Measurements from ENCODE around the gene MRPS14.
"Not testable (repeated sequence)": the region's sequence is repeated elsewhere in the genome, so short reads cannot be mapped to it uniquely, and the experiment has no call there.

The MRPS14 gene

DNA sequence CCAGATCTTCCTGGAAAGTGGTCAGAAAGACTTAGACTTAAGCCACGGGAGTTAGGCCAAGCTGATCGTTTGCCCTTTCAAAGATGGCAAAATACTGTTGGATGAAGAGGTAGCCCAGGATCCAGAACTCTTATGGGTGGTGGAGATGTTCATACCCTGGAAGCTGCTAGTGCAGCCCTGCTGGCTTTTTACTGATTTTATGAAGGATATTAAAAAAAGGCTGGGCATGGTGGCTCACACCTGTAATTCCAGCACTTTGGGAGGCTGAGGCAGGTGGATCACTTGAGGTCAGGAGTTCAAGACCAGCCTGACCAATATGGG is 657 bp upstream of the MRPS14 start:
- not testable (repeated sequence) for DNase-seq (ENCODE audit: low read depth in 2 of 2)

DNA sequence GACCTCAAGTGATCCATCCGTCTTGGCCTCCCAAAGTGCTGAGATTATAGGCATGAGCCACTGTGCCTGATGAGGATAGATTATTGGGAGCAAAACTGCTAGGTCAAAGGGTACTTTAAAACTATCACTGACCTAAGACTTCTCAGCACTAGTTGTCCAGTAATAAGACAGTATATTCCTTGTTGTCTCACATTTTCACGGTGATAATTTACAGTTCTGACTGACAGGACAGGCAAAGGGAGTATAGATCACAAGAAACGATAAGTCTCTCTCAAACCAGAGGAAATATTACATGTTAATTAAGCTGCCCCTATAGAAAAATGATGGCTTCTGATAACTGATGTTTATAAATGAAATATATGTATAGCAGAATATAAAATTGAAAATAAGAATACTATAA is 3.7 kb downstream of the MRPS14 start:
- DNase-seq (ENCODE audit: low read depth in 2 of 2) = no peak

DNA sequence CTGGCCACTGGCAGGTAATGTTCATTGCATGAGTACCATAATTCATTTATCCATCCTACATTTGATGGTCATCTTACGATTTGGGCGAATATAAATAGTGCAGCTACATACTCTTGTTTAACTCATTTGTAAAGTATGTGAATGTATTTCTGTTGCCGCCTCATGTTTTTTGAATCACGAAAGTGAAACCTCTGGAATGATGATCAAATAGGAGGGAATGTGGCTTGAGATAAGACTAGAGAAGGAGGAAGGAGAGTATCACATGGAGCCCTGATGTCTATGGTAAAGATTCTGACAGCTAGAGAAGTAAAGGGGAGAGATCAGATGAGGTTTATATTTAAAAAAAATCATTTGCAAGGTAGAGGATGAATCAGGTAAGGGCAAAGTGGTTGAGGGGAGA is 8.0 kb downstream of the MRPS14 start:
- peak; percentile 47 to 49 for DNase-seq (ENCODE audit: low read depth in 2 of 2)

DNA sequence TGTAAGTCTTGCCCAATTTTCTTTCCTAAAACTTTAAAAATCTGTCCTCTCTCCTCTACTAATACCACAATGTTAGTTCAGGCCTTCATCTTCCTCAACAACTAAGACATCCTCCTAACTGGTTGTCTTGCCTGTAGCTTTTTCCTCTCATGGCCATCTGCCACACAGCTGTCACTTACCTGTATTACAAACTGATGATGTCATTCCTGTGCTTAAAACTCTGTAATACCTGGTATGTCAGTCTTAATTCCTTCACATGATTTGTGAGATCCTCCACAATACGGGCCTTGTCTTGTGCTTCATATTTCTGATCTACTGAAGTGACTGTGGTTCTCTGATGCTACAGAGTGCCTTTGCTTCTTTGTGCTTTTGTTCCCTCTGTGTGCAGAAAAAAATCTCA is 9.8 kb downstream of the MRPS14 start:
- no peak for DNase-seq (ENCODE audit: low read depth in 2 of 2)

DNA sequence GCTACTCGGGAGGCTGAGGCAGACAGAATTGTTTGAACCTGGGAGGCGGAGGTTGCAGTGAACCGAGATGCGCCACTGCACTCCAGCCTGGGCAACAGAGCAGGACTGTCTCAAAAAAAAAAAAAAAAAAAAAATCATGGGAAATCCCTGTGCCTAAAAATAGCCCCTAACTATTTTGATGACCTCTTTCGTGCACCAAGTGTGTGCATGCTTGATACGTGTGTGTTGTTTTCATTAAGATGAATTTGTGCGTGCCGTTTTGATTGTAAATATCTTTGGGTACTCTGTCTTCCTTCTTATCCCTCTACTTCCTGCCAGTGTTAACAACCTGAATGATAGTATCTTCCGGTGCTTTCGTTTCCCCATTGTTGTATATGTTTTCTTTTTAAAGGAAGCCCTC is 13.7 kb downstream of the MRPS14 start:
- no peak for DNase-seq (ENCODE audit: low read depth in 2 of 2)

DNA sequence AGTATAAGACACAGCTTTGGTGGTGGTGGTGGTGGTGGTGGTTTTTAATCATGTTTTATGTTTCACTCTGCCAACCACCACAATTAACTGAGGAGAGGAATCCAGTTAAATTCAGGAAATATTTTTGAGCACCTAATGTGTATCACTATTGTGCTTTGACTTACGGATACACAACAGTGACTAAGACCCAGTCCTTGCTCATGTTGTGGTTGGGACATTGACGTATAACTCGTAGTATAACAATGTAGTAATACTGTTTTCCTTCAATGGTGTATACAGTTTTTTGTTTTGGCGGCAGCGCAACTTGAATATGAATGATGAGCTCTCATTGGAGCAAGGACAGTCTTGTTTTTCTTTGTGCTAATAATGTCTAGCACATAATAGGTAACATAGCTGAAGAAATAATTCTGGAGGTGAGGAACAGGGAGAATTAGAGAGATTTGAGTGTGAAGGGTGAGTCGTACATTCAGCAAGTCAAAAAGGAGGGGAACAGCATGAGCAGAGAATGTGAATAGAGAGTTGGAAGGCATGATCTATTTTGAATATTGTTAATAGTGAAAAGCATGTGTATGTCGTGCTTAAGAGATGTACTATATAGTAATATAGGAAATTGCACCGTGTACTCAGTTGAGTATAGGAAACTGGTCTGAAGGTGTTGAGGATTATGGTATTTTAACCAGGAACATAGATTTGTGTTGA is 18.0 kb downstream of the MRPS14 start:
- DNase-seq (ENCODE audit: low read depth in 2 of 2) = no peak

DNA sequence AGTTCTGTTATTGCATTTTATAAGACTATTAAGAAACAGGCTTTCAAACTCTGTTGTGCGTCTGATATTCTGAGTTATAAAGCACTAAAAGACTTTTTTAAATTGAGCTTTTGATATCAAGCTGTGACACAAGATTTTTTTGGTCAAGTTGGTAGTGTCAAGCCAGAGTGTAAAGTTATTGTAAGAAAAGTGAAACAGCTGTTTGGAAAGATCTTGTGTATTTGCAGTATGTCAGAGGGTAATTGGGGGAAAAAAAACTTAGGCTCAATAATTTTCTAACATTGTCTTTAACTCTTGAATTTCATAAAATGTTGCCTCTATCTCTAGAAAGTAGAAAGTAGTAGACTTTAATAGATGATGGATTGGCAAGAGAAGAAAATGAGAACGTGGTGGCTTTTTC is 19.7 kb downstream of the MRPS14 start:
- DNase-seq (ENCODE audit: low read depth in 2 of 2) = no peak

DNA sequence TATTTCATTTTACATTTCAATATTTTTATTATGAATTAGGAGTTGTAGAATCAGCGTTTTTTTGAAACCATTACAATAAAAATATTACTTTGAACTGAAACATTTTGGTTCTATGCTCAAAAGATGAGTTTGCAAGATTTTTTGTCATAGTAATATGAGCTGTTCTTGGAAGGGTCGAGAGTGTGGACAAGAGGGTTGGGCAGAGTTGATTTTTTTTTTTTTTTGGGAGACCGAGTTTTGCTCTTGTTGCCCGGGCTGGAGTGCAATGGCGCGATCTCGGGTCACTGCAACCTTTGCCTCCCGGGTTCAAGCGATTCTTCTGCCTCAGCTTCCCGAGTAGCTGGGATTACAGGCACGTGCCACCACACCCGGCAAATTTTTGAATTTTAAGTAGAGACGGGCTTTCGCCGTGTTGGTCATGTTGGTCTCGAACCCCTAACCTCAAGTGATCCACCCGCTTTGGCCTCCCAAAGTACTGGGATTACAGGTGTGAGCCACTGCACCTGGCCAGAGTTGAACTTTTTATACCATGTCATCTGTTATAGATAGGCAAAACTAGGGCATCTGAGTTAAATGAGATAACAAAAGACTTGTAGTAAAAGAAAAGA is 20.2 kb downstream of the MRPS14 start:
- no peak for DNase-seq (ENCODE audit: low read depth in 2 of 2)

DNA sequence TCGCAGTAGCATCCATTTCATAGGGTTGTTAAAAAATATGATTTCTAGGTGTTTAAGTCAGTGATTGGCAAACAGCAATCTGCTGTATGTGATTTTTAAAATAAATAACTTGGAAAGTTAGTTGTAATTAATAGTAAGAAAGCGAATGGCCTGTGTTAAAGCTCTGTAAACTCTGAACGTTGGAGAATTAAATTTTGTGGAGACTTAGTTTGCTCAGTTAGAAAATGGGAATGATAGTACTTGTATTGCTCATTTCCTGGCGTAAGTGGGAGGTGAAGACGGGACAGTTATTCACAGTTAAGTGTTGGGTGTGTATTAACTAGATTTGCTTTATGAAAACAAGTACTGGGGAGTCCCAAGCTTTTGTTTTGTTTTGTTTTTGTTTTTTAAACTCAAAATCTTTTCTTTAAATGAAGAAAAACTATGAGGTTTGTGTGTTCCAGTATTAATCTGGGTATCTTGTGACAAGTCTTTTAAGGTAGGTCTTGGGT is 22.5 kb downstream of the MRPS14 start:
- no peak for DNase-seq (ENCODE audit: low read depth in 2 of 2)

DNA sequence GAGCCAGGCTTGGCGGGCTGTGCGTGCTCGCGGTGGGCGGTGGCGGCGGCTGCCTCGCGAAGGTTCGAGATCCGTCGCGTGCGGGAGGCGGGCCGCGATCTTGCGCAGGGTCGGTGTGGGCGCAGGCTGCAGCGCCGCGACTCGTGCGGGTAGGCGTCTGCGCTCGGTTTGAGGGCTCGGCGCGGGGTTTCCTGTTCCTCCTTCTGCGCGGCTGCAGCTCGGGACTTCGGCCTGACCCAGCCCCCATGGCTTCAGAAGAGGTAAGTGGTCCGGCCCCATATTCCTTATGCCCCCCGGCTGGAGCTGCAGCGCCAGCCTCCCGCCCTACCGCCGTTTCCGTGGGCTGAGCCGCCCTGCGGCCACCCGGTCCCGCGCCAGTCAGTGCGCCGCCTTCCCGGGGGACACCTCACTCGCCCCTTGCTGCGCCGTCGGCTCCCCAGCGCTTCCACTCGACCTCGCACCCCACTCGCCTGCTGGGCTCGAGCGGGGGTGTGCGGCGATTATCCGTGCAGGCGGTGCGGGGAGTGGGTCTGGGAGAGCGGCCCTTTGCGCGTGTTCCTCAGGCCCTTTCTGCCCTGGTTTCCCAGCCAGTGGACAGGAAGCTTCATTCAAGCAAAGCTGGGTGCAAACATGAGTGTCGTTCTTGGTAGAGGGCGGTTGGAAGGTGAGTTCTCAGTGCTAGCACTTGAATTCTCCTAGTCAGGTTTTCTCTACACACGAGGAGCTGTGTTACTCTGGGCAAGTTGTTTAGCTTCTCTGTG is 23.1 kb downstream of the MRPS14 start, which contains the start of gene CACYBP:
Gene CACYBP, plus strand, starts transcription at position 12 of the 761 bp plus-strand sequence. Its CDS starts 234 bp downstream, at position 246.
- DNase-seq (ENCODE audit: low read depth in 2 of 2) = no peak

DNA sequence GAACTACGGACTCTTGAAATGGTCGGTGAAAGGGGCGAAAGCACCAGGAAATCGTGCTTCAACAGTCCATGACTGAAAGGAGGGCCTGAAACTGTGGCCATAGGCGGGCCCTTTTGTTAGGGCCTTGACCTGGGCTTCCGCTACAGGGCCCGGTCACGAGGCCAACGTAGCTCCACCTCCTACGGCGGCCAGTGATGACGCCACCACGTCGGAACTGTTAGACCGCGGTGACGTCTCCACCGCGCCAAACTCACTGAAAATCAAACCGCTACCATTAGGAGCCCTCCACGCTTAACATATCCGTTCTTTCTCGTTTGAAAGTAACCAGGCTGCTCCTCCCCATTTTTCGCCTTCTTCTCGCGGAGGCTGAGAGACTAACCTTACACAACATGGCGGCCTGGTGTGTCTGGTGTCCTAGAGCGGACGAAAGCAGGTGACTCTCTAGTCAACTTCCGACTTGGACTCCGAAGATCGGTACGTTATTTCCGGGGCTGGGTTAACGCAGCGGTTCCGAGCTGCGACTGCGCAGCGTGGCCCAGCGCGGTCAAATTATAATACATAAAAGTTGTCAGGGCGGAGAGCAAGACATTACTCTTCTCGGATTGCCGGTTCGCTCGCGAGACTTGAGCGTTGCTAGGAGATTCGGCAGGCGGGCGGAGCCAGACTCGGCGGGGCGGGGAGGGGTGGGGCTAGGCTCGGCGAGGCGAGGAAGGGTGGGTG is 23.8 kb downstream of the MRPS14 start:
- peak; percentile 99 for DNase-seq (ENCODE audit: low read depth in 2 of 2)

DNA sequence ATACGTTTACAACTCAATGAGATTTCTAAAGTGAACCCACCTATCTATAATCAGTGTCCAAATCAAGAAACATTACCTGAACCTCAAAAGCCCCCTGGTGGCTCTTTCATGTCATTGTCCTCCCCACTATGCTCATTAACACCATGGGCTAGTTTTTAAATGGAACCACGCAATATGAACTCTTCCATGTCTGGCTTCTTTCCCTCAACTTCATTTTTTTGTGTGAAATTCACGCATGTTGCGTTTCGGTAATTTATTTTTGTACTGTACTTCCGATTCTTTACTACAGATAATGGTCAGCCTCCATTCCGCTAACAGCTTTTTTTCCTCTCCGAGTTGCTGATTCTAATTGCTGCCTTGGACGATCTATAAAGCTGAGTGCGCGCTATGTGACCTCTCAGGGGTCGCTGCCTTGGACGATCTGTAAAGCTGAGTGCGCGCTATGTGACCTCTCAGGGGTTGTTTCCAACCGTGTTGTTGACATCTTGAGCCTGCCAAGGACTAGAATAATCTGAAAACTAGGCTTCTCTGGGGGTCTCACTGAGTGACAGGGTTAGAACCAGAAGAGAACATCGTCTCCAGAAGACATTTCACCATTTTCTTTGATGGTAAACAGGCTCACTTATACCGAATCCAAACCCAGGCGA is 24.5 kb downstream of the MRPS14 start:
- DNase-seq (ENCODE audit: low read depth in 2 of 2) = peak in 1 of 2 experiments; percentile 37

DNA sequence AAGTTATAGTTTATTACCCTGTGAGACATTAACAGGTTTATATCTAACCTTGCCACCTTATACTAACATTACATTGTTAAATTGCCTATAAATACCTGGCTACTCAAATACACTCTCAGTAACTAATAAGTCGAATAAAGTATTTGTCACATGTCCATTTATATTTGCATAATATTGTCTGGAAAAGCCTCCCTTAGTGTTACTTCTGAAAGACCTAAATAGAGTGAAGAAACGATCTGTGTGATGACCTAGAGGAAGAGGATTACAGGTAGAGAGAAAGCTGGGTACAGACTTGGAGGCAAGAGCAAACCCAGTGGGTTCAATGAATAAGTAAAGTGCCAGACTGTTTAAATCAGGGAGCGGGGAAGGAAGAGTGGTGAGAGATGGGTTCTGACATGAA is 26.2 kb downstream of the MRPS14 start:
- DNase-seq (ENCODE audit: low read depth in 2 of 2) = no peak

DNA sequence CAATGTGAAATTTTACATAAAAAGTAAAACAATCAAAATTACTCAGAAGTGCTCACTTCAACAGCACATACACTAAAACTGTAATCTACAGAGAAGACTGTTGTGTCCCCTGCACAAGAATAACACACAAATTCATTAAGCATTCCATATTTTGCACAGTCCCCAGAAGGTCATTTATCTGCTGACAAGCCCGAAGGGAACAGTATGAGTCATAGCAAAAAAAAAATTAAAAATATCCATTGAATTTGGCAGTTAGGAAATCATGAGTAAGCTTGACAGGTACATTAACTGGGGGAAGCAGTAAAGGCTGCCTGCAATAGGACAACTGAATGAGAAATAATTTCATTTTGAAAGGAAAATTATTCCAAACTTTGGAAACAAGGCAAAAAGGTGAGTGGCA is 26.7 kb downstream of the MRPS14 start:
- DNase-seq (ENCODE audit: low read depth in 2 of 2) = no peak

DNA sequence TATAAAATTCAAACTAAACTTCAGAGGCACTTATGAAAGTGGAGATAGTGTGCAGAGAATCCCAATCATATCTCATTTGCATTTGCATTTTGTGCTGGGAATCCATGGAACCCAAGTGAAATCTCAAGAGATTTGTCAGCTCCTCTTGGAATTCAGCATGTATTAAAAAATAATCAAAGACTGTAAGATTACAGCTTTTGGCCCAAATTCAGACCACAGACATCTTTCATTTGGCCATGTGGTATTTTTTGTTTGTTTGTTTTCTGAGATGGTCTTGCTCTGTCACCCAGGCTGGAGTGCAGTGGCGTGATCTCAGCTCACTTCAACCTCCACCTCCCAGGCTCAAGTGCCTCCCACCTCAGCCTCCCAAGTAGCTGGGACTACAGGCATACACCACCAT is 27.3 kb downstream of the MRPS14 start:
- no peak for DNase-seq (ENCODE audit: low read depth in 2 of 2)

DNA sequence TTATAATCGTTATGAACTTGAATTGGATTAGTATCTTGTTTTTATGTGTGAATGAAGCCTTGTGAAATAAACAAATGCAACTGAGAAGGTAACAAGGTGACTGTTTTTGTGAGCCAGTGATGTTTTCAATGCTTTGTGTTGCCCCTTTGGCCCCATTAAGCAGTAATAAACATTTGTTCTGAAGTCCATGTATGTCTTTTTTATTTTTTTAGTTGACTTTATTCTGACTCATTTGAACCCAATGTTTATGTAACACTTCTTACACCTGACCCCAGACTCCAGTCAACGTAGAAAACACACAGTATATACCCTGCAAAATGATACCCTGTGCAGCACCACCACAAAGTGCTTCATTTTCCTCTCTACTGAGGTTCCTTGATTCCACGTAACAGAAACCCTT is 28.1 kb downstream of the MRPS14 start:
- DNase-seq (ENCODE audit: low read depth in 2 of 2) = no peak

DNA sequence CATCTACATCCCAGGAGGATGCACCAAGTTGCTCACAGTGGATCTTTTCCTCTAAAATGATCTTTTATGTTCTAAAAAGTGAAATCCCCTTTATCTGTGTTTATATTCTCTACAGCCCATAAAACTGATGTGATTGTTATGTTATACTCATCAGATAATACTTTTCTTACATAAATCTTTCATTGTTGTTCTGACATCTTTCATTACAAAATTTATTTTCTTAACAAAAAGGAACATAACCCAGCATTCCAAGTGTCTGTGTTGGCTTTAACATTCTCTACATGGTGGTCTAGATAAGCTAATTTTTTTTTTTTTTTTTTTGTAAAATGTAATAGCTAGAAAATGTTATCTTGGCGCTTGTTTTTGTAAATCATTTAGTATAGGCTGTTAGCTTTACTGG is 31.8 kb downstream of the MRPS14 start:
- DNase-seq (ENCODE audit: low read depth in 2 of 2) = no peak

DNA sequence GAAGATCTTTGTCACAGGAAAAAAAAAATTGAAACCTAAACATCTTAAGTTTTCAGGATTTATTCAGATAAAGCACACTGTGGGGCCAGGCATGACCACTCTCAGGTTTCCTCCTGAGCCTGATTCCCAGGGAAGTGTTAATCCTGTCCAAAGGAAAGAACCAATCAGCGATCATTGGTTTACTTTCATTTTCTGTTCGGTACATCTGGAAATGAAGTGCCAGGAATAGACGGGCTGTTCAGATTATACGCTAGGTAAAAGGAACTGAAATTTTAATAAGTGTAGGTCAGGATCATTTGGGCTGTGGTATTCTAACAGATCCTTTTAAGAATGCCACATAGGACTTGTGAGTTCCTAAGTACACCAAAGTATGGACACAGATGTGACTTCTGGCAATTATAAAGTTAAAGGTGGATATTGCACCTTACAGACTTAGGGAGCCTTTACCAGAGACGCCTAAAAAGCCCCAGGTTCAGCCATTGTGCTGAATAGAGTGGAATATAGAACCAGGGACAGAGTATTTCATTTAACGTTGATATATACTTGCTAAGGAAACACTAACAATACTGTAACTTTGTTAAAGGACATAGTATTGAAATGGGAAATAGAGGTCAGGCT is 32.7 kb downstream of the MRPS14 start:
- no peak for DNase-seq (ENCODE audit: low read depth in 2 of 2)

DNA sequence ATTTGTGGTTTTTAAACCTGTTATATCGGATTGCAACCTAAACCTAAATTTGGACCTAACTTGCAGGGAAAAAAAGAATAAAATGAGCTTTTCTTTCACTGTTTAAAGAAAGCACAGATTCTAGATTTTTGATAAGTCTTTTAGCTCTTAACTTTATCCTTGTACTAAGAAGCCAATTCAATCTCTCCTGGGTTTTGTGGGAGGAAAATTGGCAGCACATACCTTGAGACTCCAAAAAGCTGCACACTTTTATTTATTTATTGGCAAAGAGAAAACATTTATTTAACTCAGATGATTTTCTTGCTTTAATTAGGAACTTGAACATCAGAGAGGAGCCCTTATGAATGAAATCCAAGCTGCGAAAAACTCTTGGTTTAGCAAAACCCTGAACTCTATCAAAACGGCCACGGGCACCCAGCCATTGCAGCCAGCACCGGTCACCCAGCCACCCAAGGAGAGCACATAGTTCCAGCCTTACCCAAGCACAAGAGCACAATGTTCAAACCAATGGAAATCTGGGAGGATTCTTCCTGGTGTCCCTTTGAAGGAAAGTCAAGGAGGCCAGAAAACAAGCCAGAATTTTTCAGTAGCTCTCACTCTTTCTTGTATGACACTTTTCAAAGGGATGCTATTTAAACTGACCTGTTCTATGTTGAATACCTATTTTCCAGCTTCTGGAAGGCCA is 33.5 kb downstream of the MRPS14 start:
- no peak for DNase-seq (ENCODE audit: low read depth in 2 of 2)

DNA sequence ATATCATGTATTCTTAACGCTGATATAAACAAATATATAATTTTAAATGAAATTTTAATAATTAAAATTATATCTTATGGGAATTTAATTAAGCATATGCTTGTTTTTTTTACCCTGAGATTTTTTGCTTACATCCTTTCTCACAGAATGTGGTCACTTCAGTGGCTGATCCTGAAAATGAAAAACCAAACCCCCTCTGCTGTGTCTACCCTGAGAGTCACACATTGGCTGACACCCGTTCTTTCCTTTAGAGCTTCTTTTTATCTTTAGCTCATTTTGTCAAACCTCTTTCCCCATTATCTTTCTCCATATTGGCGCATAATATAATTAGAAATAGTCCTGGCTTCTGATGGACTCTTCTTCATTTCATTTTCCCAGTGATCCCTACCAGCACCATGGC is 34.2 kb downstream of the MRPS14 start:
- no peak for DNase-seq (ENCODE audit: low read depth in 2 of 2)

DNA sequence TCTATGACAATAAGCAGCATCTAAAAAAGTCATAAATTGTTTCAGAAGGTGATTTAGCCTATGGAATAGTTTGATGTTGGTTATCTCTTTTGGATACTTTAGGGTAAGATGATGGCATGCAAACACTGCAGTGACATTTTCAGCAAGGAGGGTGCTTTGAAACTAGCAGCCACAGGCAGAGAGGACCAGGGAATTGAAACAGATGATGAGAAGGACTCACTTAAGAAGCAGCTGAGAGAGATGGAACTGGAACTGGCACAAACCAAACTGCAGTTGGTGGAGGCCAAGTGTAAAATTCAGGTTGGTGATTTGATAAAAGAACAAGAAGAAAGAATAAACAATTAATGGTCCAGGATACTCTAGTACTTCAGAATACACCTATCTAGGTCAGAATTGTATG is 34.7 kb downstream of the MRPS14 start:
- DNase-seq (ENCODE audit: low read depth in 2 of 2) = no peak

Measured in fibroblast of skin of left quadriceps (primary cell).